Sciatic nerve (tissue), 2 donors: ENCODE results near the gene CLEC18C. TPM values are rescaled to one million over a fixed set of nuclear protein-coding genes. Genes with fewer than 3 reads are reported as not detected.
A peak's percentile ranks its signal among the peaks of the same experiment; 100 is the strongest.
"Not testable (repeated sequence)": the region's sequence is repeated elsewhere in the genome, so short reads cannot be mapped to it uniquely, and the experiment has no call there.

Source experiments
- ATAC-seq: fragments of 200-7000 bp; cut with Tn5 transposase; one replicate; pipeline ENCODE4 v1.9.1; 2020; ENCODE audit warnings: mild to moderate bottlenecking, moderate library complexity
- DNase-seq: peaks from one replicate; pipeline ENCODE4 v3.0.0-alpha.2; 2020; ENCODE audit warnings: low spot score
- intact Hi-C: fragments of 100-400 bp; cut with DNase I; formaldehyde crosslinking; loops from one replicate; pipeline ENCODE4 v1.14.2; 2022
- total RNA-seq: library from RNA; stranded (reverse); fragmentation: NEBNext Ultra II Directional; extraction: Animal tissue kit (Norgen Biotek cat#: 25700); gene quantifications from one replicate; pipeline ENCODE4 v1.2.1, GENCODE V29; 2021
- donor health status: DM: no; HTN: no; CAD: no.
- donor health status: DM: no; HTN: no; CAD: no.

The CLEC18C gene
- total RNA-seq = 0.58 TPM

DNA sequence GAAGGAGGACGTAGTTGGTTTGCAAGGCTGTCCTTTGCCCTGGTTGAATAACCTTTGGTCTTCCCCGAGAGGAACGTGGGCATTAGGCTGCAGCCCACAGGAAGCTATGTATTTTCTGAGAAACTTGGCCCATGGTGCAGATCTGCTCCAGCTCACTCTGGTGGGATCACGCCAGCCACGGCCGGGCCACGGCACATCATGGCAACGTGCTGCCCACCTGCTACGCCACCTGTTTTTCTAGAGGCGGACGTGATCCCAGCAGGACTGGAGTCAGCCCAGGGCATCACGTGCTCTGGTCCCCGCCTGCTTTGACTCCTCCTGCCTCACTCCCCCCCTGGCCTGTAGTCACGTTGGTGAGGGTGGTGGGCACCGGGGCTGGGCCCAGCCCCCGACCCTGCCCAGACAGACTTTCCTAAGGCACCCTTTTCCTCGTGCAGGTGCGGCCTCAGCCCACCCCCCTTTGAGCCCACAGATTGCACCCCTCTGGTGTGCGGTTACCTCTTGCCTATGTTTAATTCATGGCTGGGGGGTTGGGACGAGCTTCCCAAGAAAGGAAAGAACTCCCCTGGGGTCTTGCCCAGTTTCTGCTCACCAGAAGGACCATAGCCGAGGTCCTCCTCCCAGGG, at the start of gene CLEC18C:
Gene CLEC18C (plus strand): TSS at position 576 of the 626 bp plus-strand sequence. CDS start 492 bp downstream, outside the sequence.
- intact Hi-C loops, DNase-seq, ATAC-seq: not testable (repeated sequence)

DNA sequence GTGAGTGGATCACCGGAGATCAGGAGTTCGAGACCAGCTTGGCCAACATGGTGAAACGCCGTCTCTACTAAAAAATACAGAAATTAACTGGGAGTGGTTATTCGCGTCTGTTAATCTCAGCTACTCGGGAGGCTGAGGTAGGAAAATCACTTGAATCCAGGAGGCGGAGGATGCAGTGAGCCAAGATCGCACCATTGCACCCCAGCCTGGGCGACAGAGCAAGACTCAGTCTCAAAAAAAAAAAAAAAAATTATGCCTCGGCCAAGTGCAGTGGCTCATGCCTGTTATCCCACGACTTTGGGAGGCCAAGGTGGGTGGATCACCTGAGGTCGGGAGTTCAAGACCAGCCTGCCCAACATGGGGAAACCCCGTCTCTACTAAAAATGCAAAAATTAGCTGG, 49.8 kb upstream of the CLEC18C start:
- ATAC-seq, intact Hi-C loops, DNase-seq: not testable (repeated sequence)

DNA sequence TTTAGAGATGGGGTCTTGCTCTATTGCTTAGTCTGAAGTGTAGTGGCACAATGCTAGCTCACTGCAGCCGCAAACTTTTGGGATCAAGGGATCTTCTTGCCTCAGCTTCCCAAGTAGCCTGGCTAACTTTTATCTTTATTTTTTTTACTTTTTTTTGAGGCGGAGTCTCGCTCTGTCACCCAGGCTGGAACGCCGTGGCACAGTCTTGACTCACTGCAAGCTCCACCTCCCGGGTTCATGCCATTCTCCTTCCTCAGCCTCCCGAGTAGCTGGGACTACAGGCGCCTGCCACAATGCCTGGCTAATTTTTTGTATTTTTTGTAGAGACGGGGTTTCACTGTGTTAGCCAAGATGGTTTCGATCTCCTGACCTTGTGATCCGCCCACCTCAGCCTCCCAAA, 47.4 kb upstream of the CLEC18C start:
- DNase-seq, intact Hi-C loops, ATAC-seq: not testable (repeated sequence)

DNA sequence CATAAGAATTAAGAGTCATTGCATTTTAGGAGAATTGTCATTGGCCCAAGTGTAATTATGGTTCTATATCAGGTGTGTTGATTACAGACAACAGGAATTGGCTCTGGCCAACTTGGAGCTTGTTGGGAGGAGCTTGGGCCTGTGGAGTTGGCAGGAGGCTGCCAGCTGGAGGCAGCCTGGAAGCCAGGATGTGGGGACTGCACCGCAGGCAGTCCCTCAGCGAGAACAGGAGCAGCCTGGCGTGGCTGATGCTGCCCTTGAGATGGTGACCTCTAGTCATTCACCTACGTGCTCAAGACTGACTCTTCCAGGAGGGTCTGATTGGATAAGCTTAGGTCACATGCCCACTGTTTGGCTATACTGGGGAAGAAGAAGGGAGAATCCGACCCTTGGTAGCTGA, 45.9 kb upstream of the CLEC18C start:
- DNase-seq, intact Hi-C loops, ATAC-seq: not testable (repeated sequence)

DNA sequence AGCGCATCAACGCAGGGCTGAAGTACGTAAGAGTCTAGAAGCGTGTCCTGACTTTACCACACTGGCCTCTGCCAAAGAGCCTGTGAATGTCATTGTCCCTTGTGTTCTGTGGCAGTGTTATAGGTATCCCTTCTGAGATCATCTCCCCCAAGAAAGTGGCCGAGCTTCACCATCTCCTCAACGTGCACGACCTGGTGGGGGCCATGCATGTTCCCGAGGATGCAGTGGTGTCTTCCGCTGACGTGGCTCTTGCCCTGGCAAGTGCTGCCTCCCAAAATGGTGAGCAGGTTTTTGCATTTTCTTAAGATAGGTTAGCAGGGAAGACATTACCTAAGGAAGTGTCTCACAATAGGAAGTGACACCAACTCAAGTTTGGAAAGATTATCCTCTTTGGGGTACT, 44.7 kb upstream of the CLEC18C start:
- DNase-seq, intact Hi-C loops, ATAC-seq: not testable (repeated sequence)

DNA sequence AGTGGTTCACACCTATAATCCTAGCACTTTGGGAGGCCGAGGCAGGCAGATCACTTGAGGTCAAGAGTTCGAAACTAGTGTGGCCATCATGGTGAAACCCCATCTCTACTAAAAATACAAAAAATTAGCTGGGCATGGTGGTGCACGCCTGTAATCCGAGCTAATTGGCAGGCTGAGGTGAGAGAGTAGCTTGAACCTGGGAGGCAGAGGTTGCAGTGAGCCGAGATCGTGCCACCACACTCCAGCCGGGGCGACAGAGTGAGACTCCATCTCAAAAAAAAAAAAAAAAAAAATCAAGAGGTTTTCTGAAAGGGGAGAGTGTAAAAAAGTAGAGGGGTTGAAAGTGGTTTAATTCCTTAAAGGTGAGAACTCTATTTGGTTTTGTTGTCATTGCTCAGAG, 37.8 kb upstream of the CLEC18C start:
- ATAC-seq, intact Hi-C loops: not testable (repeated sequence)

DNA sequence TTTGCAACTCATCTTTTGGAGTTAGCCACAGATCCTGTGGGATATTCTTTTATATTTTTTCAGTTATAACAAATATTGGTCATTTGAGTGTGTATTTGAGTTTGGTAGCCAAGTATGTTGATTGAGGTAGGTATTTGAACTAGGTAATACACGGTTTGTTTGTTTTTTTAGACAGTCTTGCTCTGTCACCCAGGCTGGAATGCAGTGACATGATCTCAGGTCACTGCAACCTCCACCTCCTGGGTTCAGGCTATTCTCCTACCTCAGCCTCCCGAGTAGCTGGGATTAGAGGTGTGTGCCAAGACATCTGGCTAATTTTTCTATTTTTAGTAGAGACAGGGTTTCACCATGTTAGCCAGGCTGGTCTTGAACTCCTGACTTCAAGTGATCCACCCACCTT, 37.0 kb upstream of the CLEC18C start:
- DNase-seq, ATAC-seq, intact Hi-C loops: not testable (repeated sequence)

More for the DNA sequence above, 37.8 kb upstream of the CLEC18C start:
- DNase-seq = not testable (repeated sequence)

DNA sequence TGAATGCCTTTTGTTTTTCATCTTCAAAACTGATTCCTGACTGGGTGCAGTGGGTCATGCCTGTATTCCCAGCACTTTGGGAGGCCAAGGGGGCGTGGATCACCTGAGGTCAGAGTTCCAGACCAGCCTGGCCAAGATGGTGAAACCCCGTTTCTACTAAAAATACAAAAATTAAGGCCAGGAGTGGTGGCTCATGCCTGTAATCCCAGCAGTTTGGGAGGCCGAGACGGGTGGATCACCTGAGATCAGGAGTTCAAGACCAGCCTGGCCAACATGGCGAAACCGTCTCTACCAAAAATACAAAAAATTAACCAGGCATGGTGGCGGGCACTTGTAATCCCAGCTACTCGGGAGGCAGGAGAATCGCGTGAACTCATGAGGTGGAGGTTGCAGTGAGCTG, 30.8 kb upstream of the CLEC18C start:
- intact Hi-C loops = not testable (repeated sequence)
- DNase-seq = peak; percentile 48

DNA sequence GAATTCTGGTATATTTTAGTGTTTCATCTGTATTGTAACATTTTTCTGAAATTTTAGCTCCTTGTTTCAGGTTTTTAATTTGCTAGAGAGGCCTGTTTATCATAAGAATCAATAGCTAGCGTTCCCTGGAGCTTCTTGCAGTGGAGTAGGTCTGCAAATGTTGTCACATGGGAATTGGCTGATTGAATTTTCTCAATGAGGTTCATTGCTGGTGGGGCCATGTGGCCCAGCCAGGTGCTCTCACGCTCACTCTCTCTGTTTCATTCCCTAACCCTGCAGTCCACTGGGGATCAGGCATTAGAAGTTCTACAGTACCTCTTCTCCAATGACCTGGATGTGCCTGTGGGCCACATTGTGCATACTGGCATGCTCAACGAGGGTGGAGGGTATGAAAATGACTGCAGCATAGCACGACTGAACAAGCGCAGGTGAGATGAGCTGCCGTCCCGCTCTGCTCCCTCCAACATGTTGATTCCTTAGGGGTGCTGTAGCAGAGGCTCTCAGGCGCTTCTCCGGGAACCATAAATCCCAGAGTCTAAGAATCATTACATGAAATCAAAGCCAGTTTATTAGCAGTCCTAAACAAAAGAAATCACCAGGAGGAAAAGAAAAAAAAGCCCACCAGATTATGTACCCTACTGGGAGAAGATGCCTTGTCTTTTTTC, 30.2 kb upstream of the CLEC18C start:
- peak; percentile 17 for DNase-seq
- ATAC-seq, intact Hi-C loops: not testable (repeated sequence)

More for the DNA sequence above, 30.8 kb upstream of the CLEC18C start:
- not testable (repeated sequence) for ATAC-seq

DNA sequence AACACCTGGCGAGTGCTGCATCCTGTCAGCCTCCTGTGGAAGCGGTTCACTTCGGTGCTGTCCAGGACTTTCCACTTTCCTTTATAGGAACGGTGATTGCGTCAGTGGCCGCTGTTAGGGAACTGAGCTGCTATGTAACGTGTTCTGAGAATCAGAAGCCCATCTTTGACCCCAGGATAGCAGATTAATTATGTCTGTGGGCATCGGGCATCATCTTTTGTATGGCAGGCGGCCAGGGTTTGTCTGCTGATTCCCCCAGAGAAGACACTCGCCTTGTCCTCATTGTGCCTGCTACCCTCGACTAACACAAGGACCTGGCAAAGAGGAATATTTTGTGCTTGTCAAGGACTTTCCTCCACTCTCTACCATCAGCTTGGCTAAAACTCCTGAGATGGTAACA, 25.7 kb upstream of the CLEC18C start:
- ATAC-seq, intact Hi-C loops: not testable (repeated sequence)
- peak; percentile 52 for DNase-seq

DNA sequence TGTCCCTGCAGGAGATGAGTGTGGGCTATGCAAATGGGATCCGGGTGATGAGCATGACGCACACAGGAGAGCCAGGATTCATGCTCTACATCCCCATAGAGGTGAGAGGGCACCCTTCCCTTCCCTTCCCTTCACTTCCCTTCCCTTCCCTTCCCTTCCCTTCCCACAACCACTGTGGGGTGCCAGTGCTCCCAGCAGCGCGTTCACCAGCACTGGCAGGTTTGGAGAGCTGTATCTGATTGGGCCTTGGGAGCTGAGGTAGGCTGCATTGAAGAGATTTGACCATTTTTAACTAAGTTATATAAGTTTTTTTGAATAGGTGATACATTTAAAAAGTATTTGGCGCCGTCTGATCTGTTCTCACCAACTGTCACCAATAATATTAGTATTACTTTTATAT, 25.1 kb upstream of the CLEC18C start:
- intact Hi-C loops, ATAC-seq, DNase-seq: not testable (repeated sequence)

DNA sequence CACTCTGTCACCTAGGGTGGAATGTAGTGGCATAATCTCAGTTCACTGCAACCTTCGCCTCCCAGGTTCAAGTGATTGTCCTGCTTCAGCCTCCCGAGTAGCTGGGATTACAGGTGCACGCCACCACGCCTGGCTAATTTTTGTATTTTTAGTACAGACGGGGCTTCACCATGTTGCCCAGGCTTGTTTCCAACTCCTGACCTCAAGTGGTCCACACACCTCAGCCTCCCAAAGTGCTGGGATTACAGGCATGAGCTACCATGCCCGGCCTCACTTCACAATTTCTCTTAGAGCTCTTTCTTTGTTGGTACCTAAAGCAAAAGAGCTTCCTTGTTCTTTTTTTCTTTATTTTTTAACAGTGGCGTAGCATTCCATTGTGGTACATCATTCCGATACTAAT, 24.3 kb upstream of the CLEC18C start:
- ATAC-seq, intact Hi-C loops: not testable (repeated sequence)
- DNase-seq = peak; percentile 22

DNA sequence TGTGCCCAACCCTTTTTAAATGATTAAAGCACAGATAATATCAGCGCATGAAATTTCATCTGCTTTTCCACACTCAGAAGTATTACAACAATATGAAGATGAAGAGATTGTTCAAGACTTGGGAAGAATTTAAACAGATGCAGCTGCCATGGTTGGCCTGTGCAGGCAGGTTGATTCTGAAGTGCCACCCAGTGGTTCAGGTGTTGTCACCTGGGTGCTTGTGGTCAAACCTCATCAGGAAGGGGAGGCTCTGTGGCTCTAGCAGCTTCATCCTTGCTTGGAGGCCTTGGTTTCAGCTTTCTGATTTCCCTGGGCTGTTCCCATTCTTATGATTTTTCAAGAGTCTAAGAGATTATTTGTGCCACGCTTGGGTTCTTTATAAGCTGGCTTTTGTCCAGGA, 22.2 kb upstream of the CLEC18C start:
- intact Hi-C loops = no loop called here
- peak; percentile 39 for DNase-seq
- no peak for ATAC-seq

DNA sequence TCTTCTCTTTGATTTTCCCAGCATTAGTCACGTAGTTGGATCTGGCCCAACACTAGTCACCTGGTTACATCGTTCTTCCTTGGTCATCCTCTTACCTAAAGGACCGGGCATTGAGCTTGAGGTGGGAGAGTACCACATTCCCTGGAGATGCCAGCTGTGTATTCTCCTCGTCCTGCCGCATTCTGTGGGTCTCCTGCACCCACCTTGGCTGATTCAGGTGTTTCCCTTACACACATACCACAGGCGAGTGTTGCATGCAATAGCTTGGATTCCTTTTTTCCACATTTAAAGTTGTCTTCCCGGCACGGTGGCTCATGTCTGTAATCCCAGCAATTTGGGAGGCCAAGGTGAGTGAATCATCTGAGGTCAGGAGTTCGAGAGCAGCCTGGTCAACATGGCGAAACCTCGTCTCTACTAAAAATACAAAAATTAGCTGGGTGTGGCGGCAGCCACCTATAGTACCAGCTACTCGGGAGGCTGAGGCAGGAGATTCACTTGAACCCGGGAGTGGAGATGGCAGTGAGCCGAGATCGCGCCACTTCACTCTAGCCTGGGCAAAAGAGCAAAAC, 21.6 kb upstream of the CLEC18C start:
- DNase-seq (peak; percentile 28), ATAC-seq (no peak)

DNA sequence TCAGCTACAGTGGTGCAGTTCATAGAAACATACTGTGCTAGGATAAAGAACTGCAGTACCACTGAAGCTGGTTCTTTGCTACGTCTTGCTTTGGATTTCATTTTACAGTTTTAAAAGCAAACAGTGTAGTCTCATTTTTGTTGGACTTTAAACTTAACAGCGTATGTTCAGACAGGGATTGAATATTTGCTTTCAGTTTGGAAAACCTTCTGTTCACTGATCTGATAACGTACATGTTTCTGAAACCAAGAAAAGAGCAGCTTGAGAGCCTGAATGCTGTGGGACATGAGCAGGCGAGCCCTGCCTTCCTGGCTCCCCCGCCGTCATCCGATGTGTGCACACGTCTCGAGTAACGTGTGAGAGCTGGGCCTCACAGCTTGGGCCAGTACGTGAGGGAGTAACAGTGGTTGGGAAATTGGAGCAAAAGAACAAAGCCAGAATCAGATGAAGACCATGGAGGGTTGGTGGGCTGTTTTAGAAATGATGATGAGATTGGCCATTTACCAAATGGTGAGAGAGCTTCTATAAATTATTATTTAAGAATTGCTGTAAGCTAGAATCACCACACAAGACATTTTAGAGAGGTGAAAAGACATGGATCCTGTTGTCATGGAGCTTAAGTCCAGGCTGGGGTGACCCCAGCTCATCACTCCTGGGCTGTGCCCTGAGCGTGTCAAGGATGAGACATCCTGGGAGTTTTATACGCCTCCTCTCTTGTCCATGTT, 20.8 kb upstream of the CLEC18C start:
- intact Hi-C loops = no loop called here
- ATAC-seq (no peak), DNase-seq (peak; percentile 36)

More for the DNA sequence above, 21.6 kb upstream of the CLEC18C start:
- intact Hi-C loops = no loop called here

DNA sequence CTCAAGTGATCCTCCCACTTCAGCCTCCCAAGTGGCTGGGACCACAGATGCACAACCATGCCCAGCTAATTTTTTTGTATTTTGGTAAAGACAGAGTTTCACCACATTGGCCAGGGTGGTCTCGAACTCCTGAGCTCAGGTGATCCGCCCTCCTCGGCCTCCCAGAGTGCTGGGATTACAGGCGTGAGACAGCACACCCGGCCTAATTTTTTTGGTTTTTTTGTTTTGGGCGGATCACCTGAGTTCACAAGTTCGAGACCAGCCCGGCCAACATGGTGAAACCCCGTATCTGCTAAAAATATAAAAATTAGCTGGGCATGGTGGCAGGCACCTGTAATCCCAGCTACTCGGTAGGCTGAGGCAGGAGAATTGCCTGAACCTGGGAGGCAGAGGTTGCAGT, 18.9 kb upstream of the CLEC18C start:
- ATAC-seq, intact Hi-C loops: not testable (repeated sequence)
- DNase-seq = peak; percentile 44

DNA sequence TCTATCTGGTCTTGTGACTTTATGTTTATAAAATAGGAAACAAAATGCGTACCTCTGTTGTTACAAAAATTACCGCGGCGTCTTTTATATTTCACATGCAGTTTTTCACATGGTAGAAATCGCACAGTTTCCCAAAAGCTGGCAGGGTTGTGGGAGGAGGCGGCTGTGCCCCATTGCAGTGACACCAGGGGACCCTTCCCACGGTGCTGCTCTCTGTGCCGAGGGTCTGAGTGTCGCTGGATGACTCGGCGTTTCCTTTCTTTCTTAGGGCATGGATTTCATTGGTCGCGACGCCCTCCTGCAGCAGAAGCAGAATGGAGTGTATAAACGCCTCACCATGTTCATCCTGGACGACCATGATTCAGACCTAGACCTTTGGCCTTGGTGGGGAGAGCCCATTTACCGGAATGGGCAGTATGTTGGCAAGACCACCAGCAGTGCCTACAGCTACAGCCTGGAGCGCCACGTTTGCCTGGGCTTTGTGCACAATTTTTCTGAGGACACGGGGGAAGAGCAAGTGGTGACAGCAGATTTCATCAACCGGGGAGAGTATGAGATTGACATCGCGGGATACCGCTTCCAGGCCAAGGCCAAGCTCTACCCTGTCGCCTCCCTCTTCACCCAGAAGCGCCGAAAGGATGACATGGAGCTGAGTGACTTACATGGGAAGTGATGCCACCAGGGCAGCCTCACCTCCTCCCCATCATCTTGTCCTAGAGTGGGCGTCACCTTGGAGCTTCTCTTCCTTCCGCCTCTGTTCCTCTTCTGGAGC, 17.2 kb upstream of the CLEC18C start:
- DNase-seq (peak; percentile 51), ATAC-seq (no peak)
- intact Hi-C loops = no loop called here

DNA sequence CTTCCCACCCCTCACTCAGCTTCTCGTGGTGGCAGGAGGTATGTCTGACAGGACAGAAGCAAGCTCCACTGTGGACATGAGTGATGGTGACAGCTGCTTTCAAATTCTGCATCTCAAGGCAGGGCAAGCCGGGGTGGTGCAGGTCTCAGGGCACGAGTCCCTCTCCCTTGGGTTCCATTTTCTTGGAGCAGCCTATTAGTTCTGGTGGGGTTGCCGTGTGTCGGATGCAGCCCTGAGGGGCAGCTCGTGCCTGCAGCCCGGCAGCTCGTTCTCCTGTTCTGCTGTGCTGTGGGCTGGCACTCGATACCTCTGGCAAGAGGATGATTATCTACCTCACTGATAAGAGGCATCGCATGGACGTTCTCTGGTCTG, 16.5 kb upstream of the CLEC18C start:
- DNase-seq (peak; percentile 33), ATAC-seq (no peak)
- intact Hi-C loops = no loop called here
